Stimulated activated CD4-positive, alpha-beta T cell treated with anti-CD3 and anti-CD28 coated beads, Interleukin-1b, Interleukin-23, amount 100 ng/mL, for 4 hours (primary cell): ENCODE measurements around the gene MPEG1.

ENCODE experiments used
- DNase-seq, 2 donors: peaks; one replicate each; pipeline ENCODE4 v3.0.0-alpha.2; 2020; ENCODE audit warnings: low read depth in 2 of 2

MPEG1 gene, protein sequence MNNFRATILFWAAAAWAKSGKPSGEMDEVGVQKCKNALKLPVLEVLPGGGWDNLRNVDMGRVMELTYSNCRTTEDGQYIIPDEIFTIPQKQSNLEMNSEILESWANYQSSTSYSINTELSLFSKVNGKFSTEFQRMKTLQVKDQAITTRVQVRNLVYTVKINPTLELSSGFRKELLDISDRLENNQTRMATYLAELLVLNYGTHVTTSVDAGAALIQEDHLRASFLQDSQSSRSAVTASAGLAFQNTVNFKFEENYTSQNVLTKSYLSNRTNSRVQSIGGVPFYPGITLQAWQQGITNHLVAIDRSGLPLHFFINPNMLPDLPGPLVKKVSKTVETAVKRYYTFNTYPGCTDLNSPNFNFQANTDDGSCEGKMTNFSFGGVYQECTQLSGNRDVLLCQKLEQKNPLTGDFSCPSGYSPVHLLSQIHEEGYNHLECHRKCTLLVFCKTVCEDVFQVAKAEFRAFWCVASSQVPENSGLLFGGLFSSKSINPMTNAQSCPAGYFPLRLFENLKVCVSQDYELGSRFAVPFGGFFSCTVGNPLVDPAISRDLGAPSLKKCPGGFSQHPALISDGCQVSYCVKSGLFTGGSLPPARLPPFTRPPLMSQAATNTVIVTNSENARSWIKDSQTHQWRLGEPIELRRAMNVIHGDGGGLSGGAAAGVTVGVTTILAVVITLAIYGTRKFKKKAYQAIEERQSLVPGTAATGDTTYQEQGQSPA

DNA sequence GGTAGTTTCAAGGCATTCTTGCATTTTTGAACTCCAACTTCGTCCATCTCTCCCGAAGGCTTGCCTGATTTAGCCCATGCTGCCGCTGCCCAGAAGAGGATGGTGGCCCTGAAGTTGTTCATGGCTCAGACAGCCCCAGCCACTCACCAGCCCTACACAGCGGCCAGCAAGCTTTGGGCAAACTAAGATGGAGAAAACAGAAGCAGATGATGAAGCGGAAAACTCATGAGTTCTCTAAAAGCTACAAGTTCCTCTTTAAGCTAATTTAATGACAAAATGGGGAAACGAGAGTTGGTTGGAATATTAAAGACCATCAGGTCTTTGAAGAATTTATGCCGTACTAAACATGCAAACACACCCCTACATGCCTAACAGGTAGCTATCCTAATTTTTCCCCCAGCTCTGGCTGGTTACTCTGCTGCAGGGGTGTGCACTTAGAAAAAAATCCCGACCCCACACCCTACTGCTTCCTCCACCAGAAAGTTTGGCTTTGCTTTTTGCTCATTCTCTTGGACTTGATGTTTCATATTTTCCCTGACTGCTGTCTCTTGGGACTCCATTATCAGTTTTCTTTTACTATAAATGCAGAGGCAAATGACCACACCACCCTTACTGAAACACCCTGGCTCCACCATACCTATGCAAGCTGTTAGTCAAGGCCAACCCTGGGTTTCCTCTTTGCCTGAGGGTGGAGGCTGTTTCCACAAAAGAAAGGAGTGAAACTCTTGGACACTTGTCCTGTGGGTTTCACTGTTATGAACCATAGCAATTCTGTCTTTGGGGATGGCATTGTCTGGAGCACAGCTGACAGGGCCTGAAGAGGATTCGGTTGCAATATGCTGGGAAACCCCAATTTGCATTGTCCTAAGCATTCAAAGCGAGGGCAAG lies at the start of gene MPEG1:
TSS of gene MPEG1 (minus strand) at position 184 of the 888 bp plus-strand sequence. CDS start at position 122, 62 bp downstream.
- DNase-seq = no peak

DNA sequence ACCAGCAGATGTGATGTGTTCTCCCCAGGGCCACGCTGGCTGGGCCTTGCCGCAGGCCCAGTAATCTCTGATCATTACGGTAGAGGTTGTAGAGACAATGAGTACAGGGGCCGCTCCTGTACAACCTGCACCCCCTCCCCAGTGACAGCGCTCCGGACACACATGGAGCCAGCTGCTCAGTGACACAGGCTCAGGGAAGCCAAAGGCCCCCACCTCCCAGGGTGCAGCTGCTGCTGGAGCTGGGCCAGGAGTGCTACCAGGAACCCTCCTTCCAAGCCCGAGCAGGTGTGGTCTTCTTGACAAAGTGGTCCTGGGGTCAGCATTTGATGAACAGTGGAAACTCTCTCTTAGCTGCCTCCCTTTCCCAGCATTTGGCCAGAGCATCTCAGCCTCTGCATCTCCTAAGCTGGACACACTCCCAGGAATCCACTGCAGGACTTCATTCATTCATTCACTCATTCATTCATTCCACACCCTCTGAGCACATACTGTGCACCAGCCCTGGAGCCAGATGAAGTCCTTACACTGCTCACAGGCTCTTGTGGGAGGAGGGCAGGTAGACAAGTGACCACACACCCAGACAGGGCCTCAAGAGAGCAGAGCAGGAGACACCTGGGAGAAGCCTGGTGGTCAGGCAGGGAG lies 49.6 kb upstream of the MPEG1 start:
- DNase-seq = no peak

DNA sequence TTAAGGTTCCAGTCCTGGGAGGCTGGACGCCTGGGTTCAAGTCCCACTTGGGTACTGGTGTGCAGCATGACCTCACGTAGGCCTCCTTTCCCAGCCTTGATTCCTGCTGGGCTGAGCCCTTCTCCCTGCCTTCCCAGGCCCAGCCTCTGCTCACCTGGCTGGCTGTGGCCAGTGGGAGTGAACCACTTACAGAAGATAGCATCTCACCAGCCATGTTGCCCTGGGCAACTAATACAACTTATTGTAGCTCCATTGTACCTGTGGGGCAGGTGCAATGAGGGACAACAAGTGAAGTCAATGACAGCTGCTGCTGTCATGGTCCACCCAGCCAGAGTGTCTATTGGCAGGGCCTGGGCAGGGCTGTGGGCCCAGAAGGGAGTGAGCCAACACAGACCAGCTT lies 48.4 kb upstream of the MPEG1 start:
- no peak for DNase-seq

DNA sequence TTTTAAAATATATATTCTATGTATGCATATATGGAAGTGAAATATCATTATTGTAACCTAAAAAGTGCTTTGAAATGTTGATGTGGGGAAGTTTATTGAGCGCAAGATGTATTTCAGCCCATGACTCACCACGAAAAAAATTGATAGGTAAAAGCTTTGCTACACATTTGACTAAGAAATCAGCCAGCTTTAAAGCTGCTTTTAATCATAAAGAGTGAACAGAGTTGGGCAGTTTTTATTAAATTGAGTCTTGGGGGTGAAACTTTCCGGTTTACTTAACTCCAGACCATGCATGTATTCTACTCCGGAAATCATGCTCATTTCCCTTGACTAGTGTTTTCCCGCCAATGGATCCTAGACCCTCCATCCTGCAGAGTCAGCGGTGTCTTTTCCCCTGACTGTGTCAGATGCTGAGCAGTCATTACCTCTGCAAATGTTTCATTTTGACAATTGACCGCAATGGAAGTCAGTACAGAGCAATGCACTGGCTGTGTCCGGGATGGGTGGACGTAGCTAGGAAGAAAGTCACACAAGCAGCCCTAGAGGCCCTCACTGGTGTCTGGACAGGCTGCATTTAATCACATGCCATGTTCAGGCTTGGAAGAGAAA lies 47.2 kb upstream of the MPEG1 start:
- no peak for DNase-seq

DNA sequence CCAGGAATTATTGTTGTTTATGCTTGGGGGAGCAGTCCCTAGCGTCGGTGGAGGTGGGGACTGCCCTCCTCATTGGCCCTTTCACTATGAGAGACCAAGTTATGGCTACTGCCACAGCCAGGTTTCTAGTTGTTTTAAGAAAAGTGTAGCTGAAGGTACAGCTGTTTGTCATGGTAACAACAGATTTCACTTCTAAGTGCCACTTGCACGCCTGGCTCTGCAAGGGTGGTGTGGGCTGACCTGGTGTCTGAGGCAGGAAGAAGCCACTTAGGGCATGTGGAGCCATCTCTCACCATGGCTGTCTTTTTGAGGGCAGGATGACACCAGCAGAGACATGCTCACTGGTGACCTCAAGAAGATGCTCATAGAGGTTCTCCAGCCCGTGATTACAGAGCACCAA lies 46.3 kb upstream of the MPEG1 start:
- DNase-seq = no peak

DNA sequence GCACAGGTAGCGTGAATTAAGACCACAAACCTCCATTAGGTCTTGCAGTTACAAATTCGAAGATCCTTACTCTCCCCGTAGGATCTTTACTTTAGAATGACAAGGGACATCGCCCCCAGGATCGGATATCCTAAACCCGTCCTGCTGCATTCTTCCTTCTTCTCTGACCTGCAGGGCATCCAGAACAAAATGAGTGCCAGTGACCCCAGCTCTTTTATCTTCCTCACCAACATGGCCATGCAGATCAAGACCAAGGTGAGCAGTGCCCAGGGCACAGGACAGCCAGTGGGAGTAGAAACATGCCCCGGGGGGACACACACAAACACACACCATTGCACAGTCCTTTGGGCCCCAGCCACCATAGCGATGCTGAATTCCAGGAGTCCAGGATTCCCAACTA lies 42.6 kb upstream of the MPEG1 start:
- no peak for DNase-seq

DNA sequence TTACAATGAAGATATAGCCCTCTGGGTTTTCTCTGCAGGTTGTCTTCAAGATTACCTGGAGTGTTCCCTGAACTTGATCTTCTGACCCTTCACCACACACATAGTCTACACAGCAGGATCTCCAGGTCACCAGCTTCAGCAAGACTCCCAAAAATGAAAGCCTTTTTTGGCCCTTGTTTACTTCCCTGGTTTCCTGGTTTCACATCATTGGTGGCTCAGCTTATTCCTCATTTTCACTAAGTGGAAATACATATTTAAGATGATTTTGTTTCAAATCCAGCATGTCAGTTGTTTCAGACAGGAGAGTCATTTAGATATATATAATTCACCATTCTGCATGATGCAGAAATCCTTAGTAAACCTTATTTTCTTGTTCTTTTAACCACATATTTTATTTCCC lies 41.6 kb upstream of the MPEG1 start:
- DNase-seq = no peak

DNA sequence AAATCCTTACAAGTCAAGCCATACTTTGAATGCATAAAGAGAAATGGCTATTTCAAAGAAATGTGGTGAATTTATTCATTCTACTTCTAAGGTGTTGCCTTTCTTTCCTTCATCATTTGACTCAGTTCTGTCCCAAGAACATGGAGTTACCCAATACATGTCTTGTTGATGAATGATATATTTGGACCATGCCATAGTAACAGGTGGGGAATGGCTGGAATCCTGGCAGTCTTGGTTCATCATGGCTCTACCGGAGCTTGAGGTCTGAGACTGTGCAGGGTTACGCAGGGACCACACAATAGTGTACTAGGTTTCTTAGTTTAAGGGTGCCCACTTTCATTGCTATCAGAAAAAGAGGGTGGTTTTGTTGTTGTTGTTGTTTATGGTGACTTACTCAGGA lies 40.3 kb upstream of the MPEG1 start:
- DNase-seq = no peak

DNA sequence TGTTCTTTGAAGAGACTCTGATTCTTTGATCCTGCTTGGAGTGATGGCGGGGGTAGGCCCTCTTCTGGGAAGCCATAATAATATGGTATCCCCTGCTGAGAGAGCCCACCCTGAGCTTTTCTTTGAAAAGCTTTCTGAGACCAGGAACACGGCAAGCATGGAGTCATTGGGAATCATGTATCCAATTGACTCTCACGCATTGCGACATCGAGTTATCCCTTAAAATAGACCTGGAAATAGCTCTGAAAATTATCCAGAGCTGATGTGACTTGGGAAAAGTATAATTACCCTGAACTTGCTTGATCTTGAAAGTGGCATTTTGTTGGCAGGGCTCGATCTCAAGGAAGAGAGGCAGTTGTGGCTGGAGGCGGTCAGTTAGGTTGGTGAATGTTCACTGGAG lies 36.8 kb upstream of the MPEG1 start:
- DNase-seq = no peak

DNA sequence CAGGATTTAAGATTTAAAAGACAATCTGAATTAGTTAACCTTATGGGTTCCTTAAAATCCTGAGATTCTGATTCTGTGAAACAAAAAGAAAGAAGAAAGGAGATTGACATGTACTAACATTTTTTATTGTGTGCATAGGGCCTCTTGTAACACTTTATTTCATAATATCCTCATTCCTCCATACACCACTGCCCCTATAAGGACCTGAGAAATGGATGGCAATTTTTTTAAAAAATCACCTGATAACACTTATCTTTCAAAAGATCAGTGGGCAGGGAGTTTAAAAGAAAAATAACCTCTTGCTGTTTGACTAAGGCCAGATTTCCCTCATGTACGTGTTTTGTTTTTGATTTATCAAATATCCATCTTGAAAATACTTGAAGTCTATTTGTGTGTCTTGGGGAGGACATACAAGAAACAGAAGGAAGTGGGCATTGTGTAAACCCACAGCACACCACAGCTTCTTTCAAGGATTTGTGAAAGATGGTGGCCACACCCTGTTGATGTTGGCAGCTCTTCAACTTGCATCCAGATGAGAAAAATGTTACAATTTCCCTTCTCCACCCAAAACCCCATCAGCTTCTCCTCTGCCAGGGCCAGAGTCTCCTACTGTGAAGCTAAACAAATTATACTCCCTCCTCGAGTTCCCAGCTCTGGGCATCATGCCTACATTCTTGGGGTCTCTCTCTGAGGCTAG lies 35.0 kb upstream of the MPEG1 start:
- no peak for DNase-seq

DNA sequence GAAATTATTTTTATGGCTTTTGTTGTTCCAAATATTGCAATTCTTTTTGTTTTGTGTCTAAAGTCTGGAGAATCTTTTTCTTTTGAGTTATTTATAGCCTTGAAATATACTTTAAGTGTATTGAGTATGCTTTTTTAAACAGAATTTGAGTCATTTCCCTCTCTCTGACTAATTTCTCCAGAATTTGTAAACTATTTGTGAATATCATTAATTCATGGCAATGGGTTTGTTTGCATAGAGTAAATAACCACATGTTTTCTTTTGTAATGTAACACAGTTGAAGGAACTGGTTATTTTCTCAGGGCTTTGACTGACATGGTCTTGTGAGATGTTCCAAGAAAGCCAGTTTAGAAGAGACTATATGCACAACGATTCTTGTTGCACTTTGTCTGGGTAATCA lies 30.9 kb upstream of the MPEG1 start:
- no peak for DNase-seq

DNA sequence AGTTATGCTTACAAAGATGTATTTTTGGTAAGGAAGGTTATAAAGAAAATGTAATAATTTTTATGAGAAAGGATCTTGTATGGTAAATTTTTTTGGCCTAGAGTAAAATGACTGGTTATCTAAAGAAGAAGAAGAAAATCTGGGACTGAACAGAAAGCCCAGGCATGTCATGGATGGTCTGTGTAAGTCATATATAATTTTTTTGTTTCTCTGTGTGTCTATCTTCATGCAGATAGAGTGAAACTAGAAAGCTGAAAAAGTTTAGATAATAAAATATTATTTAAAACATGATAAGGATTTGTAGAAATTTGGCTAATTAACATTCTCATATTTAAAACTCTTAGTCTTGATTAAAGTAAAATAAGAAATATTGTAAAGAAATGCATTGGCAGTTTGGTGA lies 27.6 kb upstream of the MPEG1 start:
- DNase-seq = no peak

DNA sequence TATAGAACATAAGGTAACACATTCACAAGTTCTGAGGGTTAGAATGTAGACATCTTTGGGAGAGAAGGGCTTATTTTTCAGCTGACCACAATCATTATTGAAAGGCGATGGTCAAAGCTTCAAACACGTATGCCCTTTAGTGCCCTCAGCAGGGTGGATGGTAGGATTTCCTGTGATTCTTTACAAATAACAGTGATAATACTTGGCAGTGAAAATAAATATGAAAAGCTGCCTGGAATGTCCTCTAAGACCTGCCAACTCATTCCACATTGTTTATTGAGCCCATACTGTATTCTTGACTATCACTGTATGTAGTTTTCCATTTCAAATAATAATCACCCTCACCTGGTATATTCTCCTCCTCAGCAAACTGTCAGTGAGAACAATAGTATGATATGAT lies 13.7 kb upstream of the MPEG1 start:
- DNase-seq = no peak

DNA sequence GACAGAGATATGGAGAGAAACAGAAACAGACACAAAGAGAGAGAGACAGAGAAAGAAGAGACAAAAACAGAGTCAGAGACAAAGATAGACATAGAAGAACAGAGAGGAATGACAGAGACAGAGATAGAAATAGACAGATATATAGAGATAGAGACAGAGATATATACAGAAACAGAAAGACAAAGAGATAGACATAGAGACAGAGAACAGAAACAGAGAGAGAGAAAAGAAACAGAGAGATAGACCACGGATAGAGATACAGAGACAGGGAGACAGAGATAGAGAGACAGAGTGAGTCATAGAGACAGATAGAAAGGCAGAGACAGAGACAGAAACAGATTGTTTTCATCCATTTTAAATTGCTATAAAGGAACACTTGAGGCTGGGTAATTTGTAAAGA lies 12.3 kb upstream of the MPEG1 start:
- DNase-seq = no peak

DNA sequence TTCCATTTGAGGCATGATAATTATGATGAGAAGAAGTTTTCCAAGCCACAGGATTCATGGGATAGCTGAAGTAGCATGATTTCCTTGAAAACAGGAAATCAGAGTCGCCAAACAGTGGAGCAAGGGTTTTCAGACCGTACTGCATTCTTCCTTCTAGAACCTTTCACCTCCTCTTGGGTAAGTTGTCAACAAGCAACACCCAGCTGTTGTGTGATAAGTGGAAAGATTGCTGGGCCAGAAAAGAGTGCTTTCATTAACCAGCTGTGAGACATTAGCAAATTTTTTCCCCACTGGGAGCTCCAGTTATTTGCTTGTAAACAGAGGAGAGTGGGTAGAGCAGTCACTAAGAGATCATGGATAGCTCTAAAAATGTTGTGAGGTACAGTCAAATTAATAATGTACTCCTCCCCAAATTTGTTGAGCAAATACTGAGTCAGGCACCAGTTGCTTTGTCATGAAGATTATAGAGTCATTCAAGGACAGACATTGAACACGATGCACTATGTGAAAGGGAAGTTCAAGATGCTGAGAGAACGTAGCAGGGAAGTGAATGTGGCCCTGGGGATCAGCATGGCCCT lies 11.7 kb upstream of the MPEG1 start:
- DNase-seq = no peak

DNA sequence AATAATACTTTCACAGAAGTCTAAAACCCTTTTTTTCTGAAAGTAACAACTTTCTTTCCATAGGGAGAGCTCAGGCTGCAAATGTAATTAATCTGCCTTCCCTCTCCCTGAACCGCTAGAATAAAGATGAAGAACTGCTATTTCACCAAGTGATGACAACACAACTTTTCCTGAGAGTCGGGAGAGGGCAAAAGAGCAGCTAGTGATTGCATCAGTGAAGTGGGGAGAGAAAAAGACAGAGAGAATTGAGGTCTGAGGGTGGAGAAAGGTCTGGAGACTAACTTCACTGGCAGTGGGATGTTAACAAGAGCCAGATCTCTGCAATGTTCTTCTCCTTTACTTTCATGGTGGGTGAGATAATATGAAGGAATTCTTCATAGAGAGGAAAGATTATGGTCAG lies 10.9 kb upstream of the MPEG1 start:
- no peak for DNase-seq

DNA sequence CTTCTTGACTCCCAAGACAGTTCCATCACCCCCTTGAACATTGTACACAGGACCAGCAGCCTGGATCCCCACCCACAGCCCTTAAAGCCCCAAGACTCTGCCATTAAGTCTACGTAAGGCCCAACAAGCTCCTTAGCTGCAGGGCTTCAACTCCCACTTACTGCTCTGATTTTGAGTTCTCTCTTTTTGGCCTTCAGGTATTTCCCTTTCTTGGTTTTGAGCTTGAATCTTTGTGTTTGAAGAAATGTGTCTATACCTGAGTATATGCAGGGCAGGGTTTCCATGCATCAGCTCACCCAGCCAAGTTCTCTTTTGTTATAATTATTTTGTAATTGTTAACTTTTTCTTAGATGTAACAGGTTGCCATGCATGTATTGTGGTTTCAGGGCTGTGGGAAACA lies 10.4 kb upstream of the MPEG1 start:
- DNase-seq = no peak

DNA sequence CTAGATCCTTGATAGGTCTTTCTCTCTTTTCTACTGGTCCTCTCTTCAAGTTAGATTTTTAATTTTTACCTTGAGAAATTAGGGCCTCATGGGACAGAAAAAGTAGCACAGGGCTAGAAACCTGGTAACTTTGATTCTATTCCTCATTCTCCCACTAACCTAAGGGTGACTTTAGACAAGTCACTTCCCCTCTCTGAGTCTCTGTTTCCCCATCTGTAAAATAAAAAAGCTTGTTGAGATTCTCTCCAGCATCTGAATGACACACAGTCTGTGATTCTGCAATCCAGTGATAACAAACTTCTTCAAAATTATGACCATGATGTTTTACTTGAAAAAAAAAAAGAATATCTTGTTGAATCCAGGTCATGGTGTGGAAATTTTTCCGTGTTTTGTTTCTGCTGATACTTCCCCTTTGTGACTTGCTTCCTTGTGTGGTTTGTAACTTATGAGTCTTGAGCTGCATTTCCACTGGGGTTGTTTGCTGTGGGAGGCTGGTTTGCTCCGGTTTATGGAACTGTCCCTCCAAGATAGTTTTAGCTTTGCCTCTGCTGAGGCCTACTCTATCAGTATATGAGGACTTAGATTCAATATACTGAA lies 9.8 kb upstream of the MPEG1 start:
- DNase-seq = no peak

DNA sequence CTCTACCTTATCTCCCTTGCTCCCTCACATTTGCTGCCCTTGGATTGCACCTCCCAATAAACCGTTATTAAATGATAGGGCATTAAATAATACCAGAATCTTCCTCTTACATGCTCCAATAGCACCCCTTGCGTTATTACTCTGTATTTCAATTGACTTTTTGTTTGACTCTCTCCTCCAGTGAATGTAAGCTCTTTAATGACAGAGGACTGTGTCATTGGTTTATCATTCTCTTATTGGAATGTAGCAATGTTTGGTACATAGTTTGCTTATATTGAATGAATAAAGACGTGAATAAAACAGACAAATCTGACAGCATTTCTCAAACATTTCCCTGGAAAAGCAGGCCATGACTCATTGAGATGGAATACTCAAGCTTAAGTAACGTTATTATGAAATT lies 8.7 kb upstream of the MPEG1 start:
- DNase-seq = no peak

DNA sequence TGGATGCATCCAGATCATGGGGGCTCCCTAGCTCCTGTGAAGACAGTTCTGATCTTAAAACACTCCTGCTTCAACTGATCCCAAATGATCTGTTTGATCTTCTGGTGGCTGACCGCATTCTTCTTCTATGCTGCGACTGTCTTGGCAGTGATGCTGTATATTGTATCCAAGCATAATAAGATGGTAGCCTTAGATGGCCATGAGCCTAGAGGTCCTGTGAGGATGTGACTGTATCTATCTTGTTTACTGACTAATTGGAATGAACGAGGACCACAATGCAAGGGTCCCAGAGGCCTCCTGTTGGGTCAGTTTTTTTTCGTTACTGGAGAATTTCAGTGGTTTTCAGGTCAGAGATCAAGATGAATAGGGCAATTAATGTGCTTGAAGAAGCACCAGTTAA lies 7.1 kb upstream of the MPEG1 start:
- DNase-seq = no peak
